HEK293 (cell line): Measurements from ENCODE around the gene TNN.

ENCODE experiments used
- BCL11B ChIP-seq: fragments of 450-650 bp; formaldehyde crosslinking; IDR thresholded peaks from 2 replicates; pipeline ENCODE4 v1.5.1; 2016; ENCODE audit warnings: low read depth, missing biosample characterization, missing genetic modification characterization
- FEZF1 ChIP-seq: fragments of 450-650 bp; formaldehyde crosslinking; IDR thresholded peaks from 2 replicates; pipeline ENCODE4 v1.5.1; 2016; ENCODE audit warnings: missing biosample characterization, missing genetic modification characterization
- HOXC10 ChIP-seq: sonication (generic); formaldehyde crosslinking; IDR thresholded peaks from 2 replicates; pipeline ENCODE4 v1.8.1; 2023; ENCODE audit warnings: mild to moderate bottlenecking, missing genetic modification reagents
- KLF7 ChIP-seq: fragments of 450-650 bp; formaldehyde crosslinking; IDR thresholded peaks from 2 replicates; pipeline ENCODE4 v1.5.1; 2016; ENCODE audit warnings: missing biosample characterization, missing genetic modification characterization, borderline replicate concordance
- KLF8 ChIP-seq: fragments of 450-650 bp; formaldehyde crosslinking; IDR thresholded peaks from 2 replicates; pipeline ENCODE4 v1.5.1; 2016; ENCODE audit warnings: missing biosample characterization, missing genetic modification characterization
- KLF9 ChIP-seq: fragments of 450-650 bp; formaldehyde crosslinking; IDR thresholded peaks from 2 replicates; pipeline ENCODE4 v1.5.1; 2016; ENCODE audit warnings: missing biosample characterization, missing genetic modification characterization, low read depth
- MEIS1 ChIP-seq: sonication (generic); formaldehyde crosslinking; IDR thresholded peaks from 2 replicates; pipeline ENCODE4 v1.8.1; 2022; ENCODE audit warnings: missing genetic modification reagents, mild to moderate bottlenecking, borderline replicate concordance
- PRDM2 ChIP-seq: fragments of 450-650 bp; formaldehyde crosslinking; IDR thresholded peaks from 2 replicates; pipeline ENCODE4 v1.5.1; 2016; ENCODE audit warnings: missing biosample characterization, missing genetic modification characterization, borderline replicate concordance
- TRIM28 ChIP-seq: IDR thresholded peaks from 2 replicates; pipeline ENCODE4 v1.6.1; 2011; ENCODE audit warnings: low read length, control low read depth, borderline replicate concordance
- ZBTB1 ChIP-seq: fragments of 450-650 bp; formaldehyde crosslinking; IDR thresholded peaks from 2 replicates; pipeline ENCODE4 v1.5.1; 2016; ENCODE audit warnings: missing biosample characterization, missing genetic modification characterization
- ZNF114 ChIP-seq: fragments of 450-650 bp; formaldehyde crosslinking; IDR thresholded peaks from 2 replicates; pipeline ENCODE4 v1.5.0; 2017; ENCODE audit warnings: missing biosample characterization, missing genetic modification characterization
- ZNF121 ChIP-seq: fragments of 450-650 bp; formaldehyde crosslinking; IDR thresholded peaks from 2 replicates; pipeline ENCODE4 v1.5.1; 2016; ENCODE audit warnings: missing biosample characterization, missing genetic modification characterization
- ZNF138 ChIP-seq: fragments of 450-650 bp; formaldehyde crosslinking; IDR thresholded peaks from 2 replicates; pipeline ENCODE4 v1.5.1; 2016; ENCODE audit warnings: missing biosample characterization, missing genetic modification characterization, borderline replicate concordance
- ZNF16 ChIP-seq: fragments of 450-650 bp; formaldehyde crosslinking; IDR thresholded peaks from 2 replicates; pipeline ENCODE4 v1.5.1; 2016; ENCODE audit warnings: low read depth, missing biosample characterization, missing genetic modification characterization
- ZNF362 ChIP-seq: fragments of 450-650 bp; formaldehyde crosslinking; IDR thresholded peaks from 2 replicates; pipeline ENCODE4 v1.5.1; 2016; ENCODE audit warnings: missing biosample characterization, missing genetic modification characterization
- ZNF404 ChIP-seq: fragments of 450-650 bp; formaldehyde crosslinking; IDR thresholded peaks from 2 replicates; pipeline ENCODE4 v1.5.1; 2017; ENCODE audit warnings: missing biosample characterization, missing genetic modification characterization
- ZNF529 ChIP-seq: fragments of 450-650 bp; formaldehyde crosslinking; IDR thresholded peaks from 2 replicates; pipeline ENCODE4 v1.5.1; 2017; ENCODE audit warnings: missing genetic modification characterization, missing biosample characterization; ENCODE audit not compliant: insufficient replicate concordance
- ZNF548 ChIP-seq: fragments of 450-650 bp; formaldehyde crosslinking; IDR thresholded peaks from 2 replicates; pipeline ENCODE4 v1.5.1; 2016; ENCODE audit warnings: missing biosample characterization, missing genetic modification characterization
- ZNF560 ChIP-seq: fragments of 450-650 bp; formaldehyde crosslinking; IDR thresholded peaks from 2 replicates; pipeline ENCODE4 v1.5.1; 2017; ENCODE audit warnings: missing biosample characterization, missing genetic modification characterization, borderline replicate concordance
- ZNF571 ChIP-seq: fragments of 450-650 bp; formaldehyde crosslinking; IDR thresholded peaks from 2 replicates; pipeline ENCODE4 v1.5.0; 2017; ENCODE audit warnings: missing biosample characterization, missing genetic modification characterization
- ZNF624 ChIP-seq: fragments of 450-650 bp; formaldehyde crosslinking; IDR thresholded peaks from 2 replicates; pipeline ENCODE4 v1.5.1; 2017; ENCODE audit warnings: missing biosample characterization, missing genetic modification characterization
- ZNF658 ChIP-seq: fragments of 450-650 bp; formaldehyde crosslinking; IDR thresholded peaks from 2 replicates; pipeline ENCODE4; 2016; ENCODE audit warnings: missing biosample characterization, missing genetic modification characterization
- ZNF677 ChIP-seq: fragments of 450-650 bp; IDR thresholded peaks from 2 replicates; pipeline ENCODE4 v1.5.0; 2018; ENCODE audit warnings: missing biosample characterization, mild to moderate bottlenecking, missing genetic modification characterization, moderate library complexity
- ZNF701 ChIP-seq: fragments of 450-650 bp; formaldehyde crosslinking; IDR thresholded peaks from 2 replicates; pipeline ENCODE4 v1.5.1; 2016; ENCODE audit warnings: missing biosample characterization, missing genetic modification characterization
- ZNF768 ChIP-seq: fragments of 450-650 bp; formaldehyde crosslinking; IDR thresholded peaks from 2 replicates; pipeline ENCODE4 v1.5.1; 2018; ENCODE audit warnings: missing biosample characterization, mild to moderate bottlenecking, missing genetic modification characterization
- TF ChIP-seq, protein P1 (sequence below): fragments of 450-650 bp; formaldehyde crosslinking; IDR thresholded peaks from 2 replicates; pipeline ENCODE4 v1.5.1; 2017; ENCODE audit warnings: missing biosample characterization, missing genetic modification characterization
- TF ChIP-seq, protein P2 (sequence below): fragments of 450-650 bp; formaldehyde crosslinking; IDR thresholded peaks from 2 replicates; pipeline ENCODE4 v1.5.1; 2016; ENCODE audit warnings: missing biosample characterization, missing genetic modification characterization
- TF ChIP-seq, protein P3 (sequence below): fragments of 450-650 bp; formaldehyde crosslinking; IDR thresholded peaks from 2 replicates; pipeline ENCODE4 v1.5.1; 2016; ENCODE audit warnings: missing biosample characterization, missing genetic modification characterization

The TNN gene

DNA sequence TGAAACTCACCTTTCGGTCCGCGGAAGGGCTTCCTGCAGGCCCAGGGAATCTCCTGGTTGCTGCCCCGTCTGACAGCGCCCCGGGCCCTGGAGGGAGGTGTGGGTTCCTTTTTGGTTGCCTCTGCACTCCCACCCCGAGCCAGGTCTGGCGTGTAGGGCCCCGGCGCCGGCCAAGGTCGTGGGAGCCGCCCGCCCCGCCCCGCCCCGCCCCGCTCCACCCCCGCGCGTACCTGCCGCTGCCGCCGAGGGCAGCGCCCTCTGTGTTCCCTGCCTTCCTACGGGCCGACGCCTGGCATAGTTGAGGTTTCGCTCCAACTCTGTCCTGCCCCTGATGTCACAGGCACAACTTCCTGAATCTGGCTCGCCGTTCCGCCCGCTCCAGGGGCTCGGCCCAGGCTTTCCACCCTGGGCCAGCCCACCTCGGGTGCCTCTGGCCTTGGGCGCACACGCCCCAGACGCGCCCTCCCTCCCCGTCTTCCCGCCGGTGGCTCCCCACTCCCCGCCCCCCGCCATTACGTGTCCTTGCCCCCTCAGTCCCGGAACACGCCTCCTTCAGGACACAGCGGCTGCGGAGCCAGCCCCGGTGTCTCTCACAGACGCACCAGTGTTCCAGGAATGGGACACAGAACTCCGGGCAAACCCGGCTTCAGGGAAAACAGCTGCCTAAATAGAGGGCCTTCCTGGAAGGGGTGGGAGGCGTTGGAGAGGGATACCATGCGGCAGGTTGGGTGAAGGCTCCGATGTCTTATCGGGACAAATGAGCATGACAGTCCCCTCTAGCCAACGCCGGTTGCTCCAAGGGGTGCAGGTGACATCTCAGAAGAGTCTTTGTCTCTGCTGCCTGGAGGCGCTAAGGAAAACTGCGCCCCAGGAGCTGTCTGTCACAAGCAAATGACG is 125.2 kb downstream of the TNN start, which contains the start of gene KIAA0040 (continued):
- TF ChIP-seq FEZF1 (tag by site-specific recombination) = no peak
- no peak for TF ChIP-seq MEIS1 (CRISPR knock-in tag)
- no peak for TF ChIP-seq ZNF701 (tag by site-specific recombination)
- peak; percentile 69; the same call in 1 of the 2 replicates for TF ChIP-seq KLF9 (tag by site-specific recombination)
- no peak for TF ChIP-seq ZNF114 (tag by site-specific recombination)
- no peak for TF ChIP-seq ZNF529
- TF ChIP-seq ZNF768 (tag by site-specific recombination) = no peak
- peak; percentile 76; the same call in 1 of the 2 replicates for TF ChIP-seq KLF8 (tag by site-specific recombination)
- no peak for TF ChIP-seq ZNF138 (tag by site-specific recombination)
- no peak for TF ChIP-seq ZNF560 (tag by site-specific recombination)
- no peak for TF ChIP-seq HOXC10 (CRISPR knock-in tag)
- no peak for TF ChIP-seq PRDM2 (tag by site-specific recombination)
- TF ChIP-seq ZNF121 (tag by site-specific recombination) = no peak
- no peak for TF ChIP-seq ZNF658 (tag by site-specific recombination)
- TF ChIP-seq, protein P1, sequence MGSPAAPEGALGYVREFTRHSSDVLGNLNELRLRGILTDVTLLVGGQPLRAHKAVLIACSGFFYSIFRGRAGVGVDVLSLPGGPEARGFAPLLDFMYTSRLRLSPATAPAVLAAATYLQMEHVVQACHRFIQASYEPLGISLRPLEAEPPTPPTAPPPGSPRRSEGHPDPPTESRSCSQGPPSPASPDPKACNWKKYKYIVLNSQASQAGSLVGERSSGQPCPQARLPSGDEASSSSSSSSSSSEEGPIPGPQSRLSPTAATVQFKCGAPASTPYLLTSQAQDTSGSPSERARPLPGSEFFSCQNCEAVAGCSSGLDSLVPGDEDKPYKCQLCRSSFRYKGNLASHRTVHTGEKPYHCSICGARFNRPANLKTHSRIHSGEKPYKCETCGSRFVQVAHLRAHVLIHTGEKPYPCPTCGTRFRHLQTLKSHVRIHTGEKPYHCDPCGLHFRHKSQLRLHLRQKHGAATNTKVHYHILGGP (tag by site-specific recombination) = no peak
- no peak for TF ChIP-seq ZNF571 (tag by site-specific recombination)
- TF ChIP-seq ZNF362 (tag by site-specific recombination) = no peak
- TF ChIP-seq ZNF404 (tag by site-specific recombination) = no peak
- TF ChIP-seq ZNF677 (tag by site-specific recombination) = no peak
- no peak for TF ChIP-seq ZBTB1
- no peak for TF ChIP-seq TRIM28
- no peak for TF ChIP-seq ZNF16 (tag by site-specific recombination)
- no peak for TF ChIP-seq ZNF548
- TF ChIP-seq BCL11B = no peak
- TF ChIP-seq, protein P2, sequence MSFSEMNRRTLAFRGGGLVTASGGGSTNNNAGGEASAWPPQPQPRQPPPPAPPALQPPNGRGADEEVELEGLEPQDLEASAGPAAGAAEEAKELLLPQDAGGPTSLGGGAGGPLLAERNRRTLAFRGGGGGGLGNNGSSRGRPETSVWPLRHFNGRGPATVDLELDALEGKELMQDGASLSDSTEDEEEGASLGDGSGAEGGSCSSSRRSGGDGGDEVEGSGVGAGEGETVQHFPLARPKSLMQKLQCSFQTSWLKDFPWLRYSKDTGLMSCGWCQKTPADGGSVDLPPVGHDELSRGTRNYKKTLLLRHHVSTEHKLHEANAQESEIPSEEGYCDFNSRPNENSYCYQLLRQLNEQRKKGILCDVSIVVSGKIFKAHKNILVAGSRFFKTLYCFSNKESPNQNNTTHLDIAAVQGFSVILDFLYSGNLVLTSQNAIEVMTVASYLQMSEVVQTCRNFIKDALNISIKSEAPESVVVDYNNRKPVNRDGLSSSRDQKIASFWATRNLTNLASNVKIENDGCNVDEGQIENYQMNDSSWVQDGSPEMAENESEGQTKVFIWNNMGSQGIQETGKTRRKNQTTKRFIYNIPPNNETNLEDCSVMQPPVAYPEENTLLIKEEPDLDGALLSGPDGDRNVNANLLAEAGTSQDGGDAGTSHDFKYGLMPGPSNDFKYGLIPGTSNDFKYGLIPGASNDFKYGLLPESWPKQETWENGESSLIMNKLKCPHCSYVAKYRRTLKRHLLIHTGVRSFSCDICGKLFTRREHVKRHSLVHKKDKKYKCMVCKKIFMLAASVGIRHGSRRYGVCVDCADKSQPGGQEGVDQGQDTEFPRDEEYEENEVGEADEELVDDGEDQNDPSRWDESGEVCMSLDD (tag by site-specific recombination) = no peak
- TF ChIP-seq, protein P3, sequence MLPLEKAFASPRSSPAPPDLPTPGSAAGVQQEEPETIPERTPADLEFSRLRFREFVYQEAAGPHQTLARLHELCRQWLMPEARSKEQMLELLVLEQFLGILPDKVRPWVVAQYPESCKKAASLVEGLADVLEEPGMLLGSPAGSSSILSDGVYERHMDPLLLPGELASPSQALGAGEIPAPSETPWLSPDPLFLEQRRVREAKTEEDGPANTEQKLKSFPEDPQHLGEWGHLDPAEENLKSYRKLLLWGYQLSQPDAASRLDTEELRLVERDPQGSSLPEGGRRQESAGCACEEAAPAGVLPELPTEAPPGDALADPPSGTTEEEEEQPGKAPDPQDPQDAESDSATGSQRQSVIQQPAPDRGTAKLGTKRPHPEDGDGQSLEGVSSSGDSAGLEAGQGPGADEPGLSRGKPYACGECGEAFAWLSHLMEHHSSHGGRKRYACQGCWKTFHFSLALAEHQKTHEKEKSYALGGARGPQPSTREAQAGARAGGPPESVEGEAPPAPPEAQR = no peak
- TF ChIP-seq KLF7 (tag by site-specific recombination) = no peak
- no peak for TF ChIP-seq ZNF624 (tag by site-specific recombination)
